Astrocyte (in vitro differentiated cells and primary cell): ENCODE measurements around the gene FAM110A.

Experiments used
- CTCF ChIP-seq: IDR thresholded peaks from 2 replicates; pipeline ENCODE4 v1.5.1; 2011; ENCODE audit warnings: low read depth, mild to moderate bottlenecking, inconsistent platforms, low read length, moderate library complexity; ENCODE audit not compliant: insufficient read depth
- EZH2 ChIP-seq: IDR thresholded peaks from 2 replicates; pipeline ENCODE4 v1.6.1; 2012; ENCODE audit warnings: mild to moderate bottlenecking, low read length, inconsistent platforms; ENCODE audit not compliant: insufficient read depth

DNA sequence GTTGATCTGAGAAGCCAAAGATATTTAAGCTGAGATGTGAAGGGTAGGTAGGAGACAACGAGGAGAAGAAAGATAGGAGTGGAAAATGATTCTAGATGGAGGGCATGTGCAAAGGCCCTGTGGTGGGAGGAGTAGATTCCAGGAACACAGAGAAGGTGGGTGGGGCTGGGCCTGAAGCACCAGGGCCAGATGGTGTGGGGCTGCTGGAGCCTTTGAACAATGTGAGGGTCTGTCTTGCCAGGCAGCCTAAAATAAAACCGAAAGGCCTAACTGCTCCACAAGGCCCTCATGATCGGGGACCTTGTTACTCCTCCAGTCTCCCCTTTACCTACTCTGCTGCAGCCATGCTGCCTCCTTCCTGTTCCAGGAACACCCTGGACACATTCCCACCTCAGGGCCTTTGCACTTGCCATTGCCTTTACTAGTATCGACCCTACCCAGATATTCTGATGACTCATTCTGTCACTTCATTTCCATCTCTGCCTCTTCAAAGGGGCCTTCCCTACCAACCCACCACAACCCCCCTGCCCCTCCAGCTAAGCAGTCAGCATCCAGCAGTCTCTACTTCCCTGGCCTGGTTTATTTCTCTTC, 20.0 kb downstream of the FAM110A start:
- no peak for TF ChIP-seq CTCF
- TF ChIP-seq EZH2: no peak
